Fibroblast of skin of left biceps (primary cell): ENCODE measurements around the gene SLC15A1.
A peak's percentile ranks its signal among the peaks of the same experiment; 100 is the strongest.
"Not testable (repeated sequence)": the region's sequence is repeated elsewhere in the genome, so short reads cannot be mapped to it uniquely, and the experiment has no call there.

Experiments used
- DNase-seq, 2 experiments: peaks; one replicate each; pipeline ENCODE4 v3.0.0-alpha.2; 2013; ENCODE audit warnings: low read depth in 2 of 2

SLC15A1 gene

GRCh38 chr13:98781470-98781869, 29.0 kb upstream of the SLC15A1 start:
- no peak for DNase-seq

DNA sequence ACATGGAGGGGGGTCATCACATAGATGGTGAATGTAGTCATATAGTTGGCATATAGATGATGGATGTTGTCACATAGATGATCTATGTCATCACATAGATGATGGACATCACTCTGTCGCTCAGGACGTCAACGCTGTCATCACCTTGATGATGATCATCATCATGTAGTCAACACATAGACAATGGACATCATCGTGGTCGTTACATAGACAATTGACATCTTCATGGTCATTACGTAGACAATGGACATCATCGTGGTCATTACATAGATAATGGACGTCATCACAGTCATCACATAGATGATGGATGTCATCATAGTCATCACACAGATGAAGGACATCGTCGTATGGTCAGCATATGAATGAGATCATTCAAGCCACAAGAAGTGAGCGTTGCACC, 28.6 kb upstream of the SLC15A1 start:
- no peak for DNase-seq

- no peak for DNase-seq
Measured at GRCh38 chr13:98780451-98780850, 28.0 kb upstream of the SLC15A1 start.

- no peak for DNase-seq
Measured at GRCh38 chr13:98779695-98780094, 27.2 kb upstream of the SLC15A1 start.

- DNase-seq, result no peak
Measured at GRCh38 chr13:98778749-98779148, 26.3 kb upstream of the SLC15A1 start.

GRCh38 chr13:98776644-98777043, 24.2 kb upstream of the SLC15A1 start:
- DNase-seq, result no peak

- DNase-seq, result no peak
Measured at GRCh38 chr13:98775844-98776598, 23.5 kb upstream of the SLC15A1 start.

DNA sequence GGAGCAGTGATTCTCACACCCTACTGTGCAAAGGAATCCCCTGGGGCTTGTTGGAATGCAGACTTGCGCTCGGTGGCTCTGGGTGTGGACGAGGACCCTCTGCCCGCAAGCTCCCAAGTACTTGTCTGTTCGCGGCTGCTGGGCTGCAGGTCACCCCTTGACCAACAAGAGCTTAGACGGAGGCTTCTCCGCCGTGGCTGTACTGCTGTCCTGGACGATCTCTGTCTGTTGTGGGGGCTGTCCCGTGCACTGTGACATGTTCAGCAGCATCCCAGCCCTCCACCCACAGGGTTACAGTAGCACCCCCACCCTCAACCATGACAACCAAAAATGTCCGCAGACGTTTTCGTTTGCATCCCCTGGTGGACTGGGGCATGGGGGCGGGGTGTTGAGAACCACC, 22.9 kb upstream of the SLC15A1 start:
- no peak for DNase-seq

DNA sequence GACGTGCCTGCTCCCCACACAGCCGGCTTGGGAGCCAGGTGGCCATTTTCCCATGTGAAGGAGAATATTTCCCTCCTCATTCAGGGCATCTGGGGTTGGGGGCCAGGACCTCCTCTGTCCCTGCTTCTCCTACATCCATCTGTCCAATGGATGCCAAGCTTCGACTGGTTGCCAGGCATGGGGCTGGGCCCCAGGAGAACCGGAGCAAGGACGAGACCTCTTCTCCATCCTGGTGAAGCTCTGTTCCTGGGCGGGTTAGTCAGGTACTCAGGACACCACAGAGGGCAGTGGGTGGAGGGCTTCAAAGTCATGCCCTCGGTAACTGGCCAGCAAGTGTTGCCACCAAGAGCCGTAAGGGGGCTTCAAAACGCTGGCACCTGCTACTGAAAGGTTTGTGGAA, 22.3 kb upstream of the SLC15A1 start:
- no peak for DNase-seq

DNA sequence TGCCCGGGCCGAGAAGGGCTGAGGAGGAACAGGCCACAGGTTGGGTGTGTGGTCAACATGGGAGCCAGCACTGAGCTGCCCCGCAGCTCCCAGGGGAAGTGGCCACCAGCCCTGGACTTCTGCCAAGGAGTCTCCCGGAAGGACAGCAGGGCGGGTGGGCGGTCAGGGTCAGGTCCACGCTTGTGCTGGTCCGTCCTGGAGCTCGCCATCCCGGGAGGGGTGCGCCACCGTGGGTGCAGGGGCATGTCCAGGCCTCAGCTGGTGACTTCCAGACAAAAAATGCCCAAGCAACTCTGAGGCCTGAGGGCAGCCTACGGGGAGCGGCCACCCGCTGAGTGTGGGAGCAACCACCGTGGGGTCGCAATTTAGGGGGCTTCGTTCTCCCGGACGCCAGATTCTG, 21.4 kb upstream of the SLC15A1 start:
- no peak for DNase-seq

DNA sequence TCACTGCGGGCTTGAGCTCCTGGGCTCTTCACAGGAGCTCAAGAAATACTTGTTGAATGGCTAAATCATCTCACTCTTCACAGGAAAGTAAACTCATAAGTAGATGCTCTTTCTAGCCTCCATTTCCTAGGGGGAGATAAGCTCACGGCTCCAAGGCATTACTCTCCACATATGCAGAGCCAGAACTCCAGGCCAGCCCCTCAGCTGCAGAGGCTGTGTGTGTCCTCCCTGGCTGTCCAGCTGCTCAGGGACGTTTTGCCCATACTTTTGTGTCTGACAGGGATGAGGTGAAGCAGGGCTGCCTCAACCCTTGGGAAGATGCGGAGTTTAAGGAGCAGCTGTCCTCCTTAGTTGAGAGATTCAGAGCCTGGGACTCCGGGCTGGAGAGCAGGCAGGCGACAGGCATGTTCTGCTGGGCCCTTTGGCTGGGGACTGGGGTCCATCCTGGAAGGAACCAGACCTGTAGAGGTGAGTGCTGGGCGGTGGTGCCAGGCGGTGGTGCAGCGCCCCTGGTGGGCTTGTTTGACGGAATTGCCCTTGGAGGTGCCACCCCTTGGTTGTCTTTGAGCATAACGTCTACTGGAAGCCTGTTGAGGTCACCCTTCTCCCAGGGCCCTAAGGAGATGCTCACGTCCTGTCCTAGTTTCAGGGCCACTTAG, 20.5 kb upstream of the SLC15A1 start:
- no peak for DNase-seq

DNA sequence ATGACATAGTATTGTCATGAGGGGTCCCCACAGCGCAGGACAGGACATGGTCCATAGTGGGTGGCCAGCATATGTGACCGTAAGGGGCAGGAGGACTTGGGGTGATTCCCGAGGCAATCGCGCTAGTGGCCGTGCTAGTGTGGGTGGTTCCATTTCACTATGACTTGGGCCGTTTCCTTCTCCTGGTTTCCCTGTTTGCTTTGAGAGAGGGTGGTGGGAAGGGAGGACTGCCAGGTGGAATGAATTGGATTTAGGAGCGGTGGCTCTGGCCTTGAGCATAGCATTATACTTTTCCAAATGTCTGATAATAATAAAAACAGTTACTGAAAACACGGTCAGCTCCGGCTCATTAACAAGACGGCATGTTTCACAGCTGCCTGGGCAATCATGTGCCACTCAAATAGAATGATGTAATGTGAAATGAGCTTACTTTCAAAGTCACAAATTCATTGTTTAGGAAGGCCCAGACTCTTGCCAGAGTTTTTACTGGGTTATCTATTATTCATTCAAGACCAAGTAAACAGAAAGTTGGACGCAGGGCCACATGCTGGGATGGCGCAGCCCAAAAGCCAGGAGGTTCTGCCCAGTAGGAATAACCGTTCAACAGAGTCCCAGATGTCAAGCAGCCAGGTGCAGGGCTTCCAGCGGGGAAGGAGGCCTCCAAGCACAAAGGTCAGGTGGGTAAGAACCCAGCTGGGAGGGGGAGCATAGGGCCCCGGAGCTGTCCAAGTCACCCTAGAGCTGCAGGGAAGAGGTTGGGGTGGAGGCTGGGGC, 19.6 kb upstream of the SLC15A1 start:
- DNase-seq, result no peak

- no peak for DNase-seq
Measured at GRCh38 chr13:98769736-98770135, 17.3 kb upstream of the SLC15A1 start.

DNA sequence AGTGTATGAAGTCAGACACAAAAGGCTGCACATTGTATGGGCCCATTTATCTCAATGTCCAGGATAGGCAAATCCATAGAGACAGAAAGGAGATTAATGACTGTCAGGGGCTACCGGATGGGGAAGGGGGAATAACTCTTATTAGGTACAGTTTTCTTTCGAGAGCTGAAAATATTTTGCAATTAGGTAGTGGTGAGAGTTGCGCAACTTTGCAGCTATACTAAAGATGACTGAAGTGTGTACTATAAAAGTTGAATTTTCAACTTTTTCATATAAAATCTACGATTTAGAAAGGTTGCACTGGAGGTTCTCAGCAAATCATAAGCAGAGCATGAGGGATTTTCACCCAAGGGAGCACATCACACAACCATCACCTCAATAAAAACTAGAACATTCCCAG, 16.1 kb upstream of the SLC15A1 start:
- DNase-seq, result no peak

- DNase-seq, result no peak
Measured at GRCh38 chr13:98766697-98767096, 14.2 kb upstream of the SLC15A1 start.

DNA sequence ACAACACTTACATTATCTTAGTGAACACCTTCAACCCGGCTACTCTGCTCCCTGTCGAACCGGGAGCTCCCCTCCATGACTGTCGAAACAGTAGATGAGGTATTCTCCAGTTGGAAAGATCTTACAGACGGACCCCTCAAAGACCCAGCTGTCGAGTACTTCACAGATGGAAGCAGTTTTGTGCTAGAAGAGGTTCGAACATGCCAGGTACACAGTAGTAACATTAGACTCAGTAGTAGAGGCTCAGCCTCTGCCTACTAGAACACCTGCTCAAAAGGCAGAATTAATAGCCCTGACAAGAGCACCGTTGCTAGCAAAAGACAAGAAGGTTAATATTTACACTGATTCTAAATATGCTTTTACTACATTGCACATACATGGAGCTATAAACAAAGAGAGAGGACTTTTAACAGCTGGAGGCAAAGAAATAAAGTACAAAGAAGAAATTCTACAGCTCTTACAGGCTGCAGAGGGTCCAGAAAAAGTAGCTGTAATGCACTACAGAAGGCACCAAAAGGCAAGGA, 13.6 kb upstream of the SLC15A1 start:
- no peak for DNase-seq

DNA sequence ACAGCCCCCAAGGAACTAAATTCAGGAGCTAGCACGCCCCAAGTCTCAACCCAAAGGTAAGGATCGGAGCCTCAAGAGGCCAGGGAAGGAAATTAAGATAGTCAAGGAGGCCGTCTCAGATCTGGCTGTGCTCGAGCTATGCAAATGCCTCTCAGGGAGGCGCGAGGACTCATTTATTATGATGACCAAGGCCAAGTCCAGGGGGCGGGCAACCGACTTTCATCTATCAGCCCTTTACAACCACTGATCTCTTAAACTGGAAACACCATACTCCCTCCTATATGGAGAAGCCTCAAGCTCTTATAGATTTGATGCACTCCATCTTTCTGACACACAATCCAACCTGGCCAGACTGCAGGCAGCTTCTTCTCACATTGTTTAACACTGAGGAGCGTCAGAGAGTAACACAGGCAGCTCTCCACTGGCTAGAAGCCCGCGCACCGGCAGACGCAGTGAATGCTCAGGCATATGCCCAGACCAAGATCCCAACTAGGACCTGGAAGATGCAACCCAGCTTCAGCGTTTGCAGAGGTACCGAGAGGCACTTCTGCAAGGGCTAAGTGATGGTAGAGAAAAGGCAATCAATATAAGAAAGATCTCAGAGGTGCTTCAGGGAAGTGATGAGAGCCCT, 9.6 kb upstream of the SLC15A1 start:
- DNase-seq, result no peak

- peak; percentile 50 to 57 for DNase-seq
Measured at GRCh38 chr13:98761126-98761985, 8.9 kb upstream of the SLC15A1 start.

DNA sequence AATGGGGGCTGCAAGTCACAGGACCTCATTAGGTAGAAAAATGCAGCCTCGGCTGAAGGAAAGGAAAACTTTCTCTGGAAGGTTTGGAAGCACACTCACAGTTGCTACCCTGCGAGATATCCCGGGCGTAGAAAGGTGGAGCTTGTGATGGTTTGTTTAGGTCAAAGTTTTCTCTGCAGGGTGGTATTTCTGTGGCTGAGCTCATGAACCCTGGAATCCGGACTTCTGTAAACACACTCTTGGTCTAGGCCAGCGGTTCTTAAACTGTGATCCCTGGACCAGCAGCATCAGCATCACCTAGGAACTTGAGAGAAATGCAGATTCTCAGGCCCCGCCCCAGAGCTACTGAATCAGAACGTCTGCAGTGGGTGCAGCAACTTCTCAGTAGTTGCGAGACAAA, 3.3 kb upstream of the SLC15A1 start:
- no peak for DNase-seq

DNA sequence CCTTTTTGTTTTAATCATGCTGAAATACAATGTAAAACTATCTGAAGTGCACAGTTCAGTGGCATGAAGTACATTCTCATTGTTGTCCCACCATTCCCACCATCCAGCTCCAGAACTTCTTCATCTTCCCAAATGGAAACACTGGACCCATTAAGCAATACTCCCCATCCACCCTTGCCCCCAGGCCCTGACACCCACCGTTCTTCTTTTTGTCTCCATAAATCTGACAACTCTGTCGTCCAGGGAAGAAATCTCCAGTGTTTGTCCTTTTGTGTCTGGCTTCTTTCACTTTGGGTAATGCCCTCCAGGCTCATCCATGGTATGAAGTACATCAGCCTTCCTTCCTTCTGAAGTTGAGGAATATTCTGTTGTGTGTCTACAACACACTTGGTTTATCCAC, 2.6 kb upstream of the SLC15A1 start:
- DNase-seq, result no peak

GRCh38 chr13:98754468-98754867, 2.0 kb upstream of the SLC15A1 start:
- DNase-seq, result not testable (repeated sequence)
